SU-DHL-6 (cell line): Measurements from ENCODE around the gene CCDC85C.

Experiments used
- H2AFZ ChIP-seq: fragments of 200-600 bp; sonication (generic); 2 replicates; pipeline ENCODE4 v1.6.1; 2014; ENCODE audit warnings: low read depth, mild to moderate bottlenecking, moderate library complexity, mixed read lengths, antibody characterized with exemption, low read length; ENCODE audit not compliant: severe bottlenecking
- H3F3A ChIP-seq: fragments of 200-600 bp; shearing (Covaris generic); 2 replicates; pipeline ENCODE4 v1.6.0; 2016; ENCODE audit warnings: antibody characterized with exemption, mild to moderate bottlenecking; ENCODE audit not compliant: insufficient read depth
- H3K27ac ChIP-seq: fragments of 200-600 bp; sonication (generic); 2 replicates; pipeline ENCODE4 v1.5.1; 2016; ENCODE audit warnings: low read depth, mild to moderate bottlenecking, low read length, moderate library complexity, mixed read lengths
- H3K27me3 ChIP-seq: fragments of 200-600 bp; sonication (generic), shearing (Covaris generic); 2 replicates; pipeline ENCODE4 v1.6.0; 2014; ENCODE audit warnings: mild to moderate bottlenecking, low read length
- H3K36me3 ChIP-seq: fragments of 200-600 bp; sonication (generic); 2 replicates; pipeline ENCODE4 v1.6.1; 2014; ENCODE audit warnings: mild to moderate bottlenecking, low read length, mixed read lengths
- H3K4me2 ChIP-seq: fragments of 300-600, 200-600 bp; shearing (Covaris generic), sonication (generic); 2 replicates; pipeline ENCODE4 v1.6.0; 2014; ENCODE audit warnings: low read length, low read depth, mild to moderate bottlenecking; ENCODE audit not compliant: poor library complexity, severe bottlenecking
- H3K4me3 ChIP-seq: fragments of 200-600 bp; sonication (generic); 2 replicates; pipeline ENCODE4 v1.5.1; 2014; ENCODE audit warnings: antibody characterized with exemption, low read length, mild to moderate bottlenecking, mixed read lengths; ENCODE audit not compliant: insufficient read depth, poor library complexity, severe bottlenecking
- H3K79me2 ChIP-seq: fragments of 200-600 bp; sonication (generic); 2 replicates; pipeline ENCODE4 v1.6.1; 2014; ENCODE audit warnings: mild to moderate bottlenecking, low read length, moderate library complexity; ENCODE audit not compliant: insufficient read depth
- H3K9ac ChIP-seq: fragments of 200-600 bp; sonication (generic); 2 replicates; pipeline ENCODE4 v1.7.0; 2014; ENCODE audit warnings: mild to moderate bottlenecking, low read length
- H3K9me2 ChIP-seq: fragments of 200-600 bp; sonication (generic); replicated peaks from 2 replicates; pipeline ENCODE4 v1.6.1; 2014; ENCODE audit warnings: low read length; ENCODE audit not compliant: insufficient read depth
- H3K9me3 ChIP-seq: fragments of 200-600 bp; sonication (generic); 2 replicates; pipeline ENCODE4 v1.6.1; 2014; ENCODE audit warnings: low read length, mixed read lengths; ENCODE audit not compliant: insufficient read depth
- H4K20me1 ChIP-seq: fragments of 200-600 bp; sonication (generic); 2 replicates; pipeline ENCODE4 v1.6.1; 2014; ENCODE audit warnings: low read depth, mild to moderate bottlenecking, antibody characterized with exemption, low read length, moderate library complexity, mixed read lengths
- EZH2phosphoT487 ChIP-seq: fragments of 200-600 bp; sonication (generic), shearing (Covaris generic); conservative IDR thresholded peaks from 2 replicates; pipeline ENCODE4 v1.6.1; 2018; ENCODE audit warnings: mild to moderate bottlenecking, antibody characterized with exemption, low read length, moderate library complexity, mixed read lengths
- TF ChIP-seq, protein P1 (sequence below): fragments of 200-600 bp; sonication (generic); IDR thresholded peaks from one replicate; pipeline ENCODE4 v1.5.1; 2017; ENCODE audit warnings: antibody characterized with exemption, mild to moderate bottlenecking, low read length, moderate library complexity; ENCODE audit not compliant: insufficient read depth, poor library complexity, severe bottlenecking

The CCDC85C gene

DNA sequence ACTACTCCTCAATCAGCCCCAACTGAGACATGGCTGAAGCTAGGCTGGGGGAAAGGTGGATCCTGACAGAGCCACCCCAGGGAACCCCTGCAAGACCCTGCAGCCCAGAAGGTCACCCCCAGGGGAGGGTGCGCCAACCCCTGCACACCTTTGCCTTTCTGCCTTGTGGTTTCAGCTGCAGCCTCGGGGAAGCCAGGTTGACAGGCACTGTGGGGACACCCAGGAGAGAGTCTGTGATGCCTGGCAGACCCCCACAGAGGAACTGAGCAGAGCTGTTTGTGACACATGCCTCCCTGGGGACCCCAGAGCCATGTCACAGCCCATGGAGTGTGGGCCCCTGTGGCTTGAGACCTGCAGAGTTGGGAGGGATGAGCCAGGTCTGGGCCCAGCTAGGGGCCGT is 29.1 kb upstream of the CCDC85C start:
- H3K9me3 ChIP-seq = no peaks in the 10 kb centered on the region
- no peaks in the 10 kb centered on the region for H3K9me2 ChIP-seq
- no peaks in the 10 kb centered on the region for H3F3A ChIP-seq
- H3K9ac ChIP-seq = no peak overlapping the region
- TF ChIP-seq, protein P1, sequence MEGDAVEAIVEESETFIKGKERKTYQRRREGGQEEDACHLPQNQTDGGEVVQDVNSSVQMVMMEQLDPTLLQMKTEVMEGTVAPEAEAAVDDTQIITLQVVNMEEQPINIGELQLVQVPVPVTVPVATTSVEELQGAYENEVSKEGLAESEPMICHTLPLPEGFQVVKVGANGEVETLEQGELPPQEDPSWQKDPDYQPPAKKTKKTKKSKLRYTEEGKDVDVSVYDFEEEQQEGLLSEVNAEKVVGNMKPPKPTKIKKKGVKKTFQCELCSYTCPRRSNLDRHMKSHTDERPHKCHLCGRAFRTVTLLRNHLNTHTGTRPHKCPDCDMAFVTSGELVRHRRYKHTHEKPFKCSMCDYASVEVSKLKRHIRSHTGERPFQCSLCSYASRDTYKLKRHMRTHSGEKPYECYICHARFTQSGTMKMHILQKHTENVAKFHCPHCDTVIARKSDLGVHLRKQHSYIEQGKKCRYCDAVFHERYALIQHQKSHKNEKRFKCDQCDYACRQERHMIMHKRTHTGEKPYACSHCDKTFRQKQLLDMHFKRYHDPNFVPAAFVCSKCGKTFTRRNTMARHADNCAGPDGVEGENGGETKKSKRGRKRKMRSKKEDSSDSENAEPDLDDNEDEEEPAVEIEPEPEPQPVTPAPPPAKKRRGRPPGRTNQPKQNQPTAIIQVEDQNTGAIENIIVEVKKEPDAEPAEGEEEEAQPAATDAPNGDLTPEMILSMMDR = no peak
- TF ChIP-seq EZH2phosphoT487 = no peak
- H2AFZ ChIP-seq = no peak overlapping the region
- no peak overlapping the region for H3K4me3 ChIP-seq
- no peaks in the 10 kb centered on the region for H4K20me1 ChIP-seq
- H3K79me2 ChIP-seq = no peaks in the 10 kb centered on the region
- no peaks in the 10 kb centered on the region for H3K36me3 ChIP-seq
- no peaks in the 10 kb centered on the region for H3K27me3 ChIP-seq
- no peak overlapping the region for H3K4me2 ChIP-seq
- H3K27ac ChIP-seq = no peak overlapping the region

DNA sequence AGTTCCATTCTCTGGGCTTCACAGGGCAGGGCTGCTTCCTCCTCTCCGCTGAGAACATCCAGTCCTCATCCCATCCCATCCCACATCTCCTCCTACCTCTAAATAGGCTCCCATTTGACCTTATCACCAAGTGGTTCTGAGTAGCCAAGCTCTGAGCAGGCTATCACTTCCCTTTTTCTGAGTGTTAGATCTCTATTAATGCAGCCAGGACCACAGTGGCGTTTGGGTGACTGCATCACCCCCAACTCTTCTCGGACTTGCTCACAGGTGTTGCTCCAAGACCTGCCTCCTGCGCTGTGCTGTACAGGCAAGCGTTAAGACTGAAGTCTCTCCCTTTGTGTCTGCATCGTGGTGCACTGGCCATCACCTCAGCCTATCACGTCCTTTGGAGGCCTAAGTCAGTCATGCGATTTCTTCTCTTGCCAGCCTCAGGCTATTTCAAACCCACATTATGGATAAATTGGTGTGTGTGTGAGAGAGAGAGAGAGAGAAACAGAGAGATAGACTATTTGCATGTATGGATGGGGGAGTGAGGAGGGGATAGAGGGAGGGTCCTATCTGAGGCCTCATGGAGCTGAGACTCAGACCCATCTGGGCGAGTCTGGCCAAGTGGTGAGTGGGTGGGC is 28.5 kb upstream of the CCDC85C start:
- Histone ChIP-seq H3K27ac (no peak overlapping the region), H4K20me1 (no peaks in the 10 kb centered on the region), H3K9me3 (no peaks in the 10 kb centered on the region), H3F3A (no peaks in the 10 kb centered on the region), H3K79me2 (no peaks in the 10 kb centered on the region), H3K4me2 (no peak overlapping the region), H3K27me3 (no peaks in the 10 kb centered on the region), H3K4me3 (no peak overlapping the region), H3K9me2 (no peaks in the 10 kb centered on the region), H2AFZ (no peak overlapping the region), H3K36me3 (no peaks in the 10 kb centered on the region), H3K9ac (no peak overlapping the region)
- TF ChIP-seq EZH2phosphoT487 = no peak
- TF ChIP-seq, protein P1 = no peak

DNA sequence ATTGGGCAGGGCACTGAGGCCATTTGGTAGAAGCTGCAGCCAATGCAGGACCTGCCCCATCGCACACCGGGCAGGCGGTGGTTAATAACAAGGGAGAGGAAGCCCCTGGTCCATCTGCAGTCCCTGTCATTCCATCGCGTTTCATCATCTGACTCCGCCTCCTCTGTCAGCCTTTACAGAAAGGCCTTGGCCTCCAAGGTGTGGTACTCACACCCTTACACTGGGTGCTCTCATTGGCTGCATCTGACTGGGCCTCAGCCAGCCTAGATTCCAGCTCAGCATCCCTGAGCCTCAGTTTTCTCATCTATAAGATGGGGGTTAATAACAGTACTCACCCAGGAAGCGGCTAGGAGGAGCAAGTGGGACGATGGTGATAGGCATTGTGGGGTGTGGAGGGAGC is 26.2 kb upstream of the CCDC85C start:
- H3K4me2 ChIP-seq = no peak overlapping the region
- H3K27me3 ChIP-seq = no peaks in the 10 kb centered on the region
- no peak overlapping the region for H3K27ac ChIP-seq
- no peaks in the 10 kb centered on the region for H3K79me2 ChIP-seq
- no peak overlapping the region for H3K4me3 ChIP-seq
- no peaks in the 10 kb centered on the region for H3K9me3 ChIP-seq
- H3K36me3 ChIP-seq = no peaks in the 10 kb centered on the region
- no peaks in the 10 kb centered on the region for H3F3A ChIP-seq
- no peaks in the 10 kb centered on the region for H4K20me1 ChIP-seq
- no peak overlapping the region for H2AFZ ChIP-seq
- no peaks in the 10 kb centered on the region for H3K9me2 ChIP-seq
- TF ChIP-seq, protein P1 = no peak
- TF ChIP-seq EZH2phosphoT487 = no peak
- H3K9ac ChIP-seq = no peak overlapping the region
